ENCODE measurements around the gene CSNK1E. TPM values are rescaled to one million over a fixed set of nuclear protein-coding genes. Genes with fewer than 3 reads are reported as not detected.

Gene CSNK1E
- total and polyA plus RNA-seq, 5 experiments from 2014 or later = 9.1 to 116 (median 16.1) TPM

DNA sequence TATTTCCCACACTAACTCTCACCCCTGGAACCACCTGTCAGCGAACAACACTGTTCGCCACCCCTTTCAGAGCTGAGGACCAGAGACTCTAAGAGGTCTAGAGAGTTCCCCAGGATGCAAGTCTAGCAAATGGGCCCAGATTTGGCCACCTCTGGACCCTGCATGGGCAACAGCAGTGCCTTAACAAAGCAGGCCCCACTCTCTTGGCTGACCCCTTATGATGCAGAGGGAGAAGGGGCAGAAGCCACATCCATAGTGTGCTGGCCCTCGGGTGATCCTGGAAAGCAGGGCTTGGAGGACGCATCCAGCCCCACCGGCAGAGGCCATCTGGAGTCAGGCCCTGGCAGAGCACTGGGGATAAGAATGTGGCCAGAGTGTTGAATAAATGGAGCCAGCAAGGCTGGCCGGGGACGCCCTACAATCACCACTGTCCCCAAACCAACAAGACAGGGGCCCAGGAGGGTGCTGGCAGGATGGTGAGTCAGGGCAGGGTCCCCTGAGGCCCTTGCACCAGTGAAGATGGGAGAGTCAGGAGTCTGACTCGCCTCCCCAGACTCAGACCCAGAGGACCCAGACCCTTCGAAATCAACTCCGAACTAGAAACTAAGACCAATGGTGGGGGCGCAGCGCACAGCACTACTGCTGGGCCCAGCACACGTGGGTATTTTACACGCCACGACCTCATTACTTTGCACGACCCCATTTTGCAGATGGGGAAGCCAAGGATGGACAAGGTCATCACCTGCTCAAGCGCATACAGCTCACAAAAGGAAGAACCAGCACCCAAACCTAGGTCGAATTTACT is 6.5 kb downstream of the CSNK1E start:
- no peaks in the 10 kb centered on the region for H3K27me3 Mint-ChIP-seq
- ATAC-seq (no peak), DNase-seq (no peak)
- H3K4me1 Mint-ChIP-seq = peaks cover 47 to 81% (median 75%) of the 10 kb centered on the region in 4 donors
- H3K4me3 Mint-ChIP-seq = no peak overlapping the region
- H3K9me3 Mint-ChIP-seq = no peaks in the 10 kb centered on the region
- POLR2A ChIA-PET = no interaction called here
- H3K27ac Mint-ChIP-seq = peak overlapping the region; percentile 40 to 97 (median 80)
- peaks cover 0 to 29% (median 0%) of the 10 kb centered on the region in 3 donors for H3K36me3 Mint-ChIP-seq

DNA sequence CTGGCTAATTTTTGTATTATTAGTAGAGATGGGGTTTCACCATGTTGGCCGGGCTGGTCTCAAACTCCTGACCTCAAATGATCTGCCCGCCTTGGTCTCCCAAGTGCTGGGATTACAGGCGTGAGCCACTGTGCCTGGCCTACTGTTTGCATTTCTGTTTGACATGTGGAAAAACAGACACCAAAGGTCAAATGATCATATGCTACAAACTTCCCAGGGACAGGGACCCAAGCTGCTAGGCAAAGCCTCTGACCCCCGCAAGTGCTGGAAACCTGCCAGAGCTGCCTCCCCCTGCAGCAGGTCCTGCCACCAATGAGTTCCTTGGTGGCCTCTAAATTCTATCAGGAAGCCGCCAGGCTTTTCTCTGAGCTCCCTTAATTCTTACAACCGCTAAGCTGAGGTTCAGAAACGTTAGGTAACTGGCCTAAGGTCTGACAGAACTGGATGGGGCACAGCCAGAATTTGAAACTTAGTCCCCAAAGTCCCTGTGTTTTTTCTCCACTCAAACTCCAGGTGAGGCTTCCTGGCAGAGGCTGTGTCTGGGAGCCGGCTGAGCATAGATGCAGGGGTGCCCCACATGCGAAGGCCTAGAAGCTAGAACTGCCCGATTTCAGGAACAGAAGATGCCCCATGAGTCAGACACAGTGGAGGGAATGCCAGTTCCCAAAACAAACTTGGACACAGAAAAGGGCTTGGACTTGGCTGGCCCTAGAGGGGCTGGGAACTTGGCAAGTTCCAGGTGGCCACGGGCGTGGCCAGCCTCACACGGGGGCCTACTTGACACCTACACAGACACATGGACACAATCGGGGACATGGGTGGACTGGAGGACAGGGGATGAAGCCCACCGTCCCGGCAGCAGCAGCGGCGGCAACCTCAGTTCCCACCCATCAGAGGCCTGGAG is 7.4 kb downstream of the CSNK1E start:
- DNase-seq (no peak), ATAC-seq (no peak)
- peak overlapping the region in 7 of 10 donors; percentile 9 to 97 (median 49) for H3K27ac Mint-ChIP-seq
- no peak overlapping the region for H3K4me3 Mint-ChIP-seq
- no peaks in the 10 kb centered on the region for H3K9me3 Mint-ChIP-seq
- peaks cover 44 to 77% (median 72%) of the 10 kb centered on the region in 4 donors for H3K4me1 Mint-ChIP-seq
- peaks cover 0 to 32% (median 0%) of the 10 kb centered on the region in 3 donors for H3K36me3 Mint-ChIP-seq
- no peaks in the 10 kb centered on the region for H3K27me3 Mint-ChIP-seq
- POLR2A ChIA-PET = no interaction called here

DNA sequence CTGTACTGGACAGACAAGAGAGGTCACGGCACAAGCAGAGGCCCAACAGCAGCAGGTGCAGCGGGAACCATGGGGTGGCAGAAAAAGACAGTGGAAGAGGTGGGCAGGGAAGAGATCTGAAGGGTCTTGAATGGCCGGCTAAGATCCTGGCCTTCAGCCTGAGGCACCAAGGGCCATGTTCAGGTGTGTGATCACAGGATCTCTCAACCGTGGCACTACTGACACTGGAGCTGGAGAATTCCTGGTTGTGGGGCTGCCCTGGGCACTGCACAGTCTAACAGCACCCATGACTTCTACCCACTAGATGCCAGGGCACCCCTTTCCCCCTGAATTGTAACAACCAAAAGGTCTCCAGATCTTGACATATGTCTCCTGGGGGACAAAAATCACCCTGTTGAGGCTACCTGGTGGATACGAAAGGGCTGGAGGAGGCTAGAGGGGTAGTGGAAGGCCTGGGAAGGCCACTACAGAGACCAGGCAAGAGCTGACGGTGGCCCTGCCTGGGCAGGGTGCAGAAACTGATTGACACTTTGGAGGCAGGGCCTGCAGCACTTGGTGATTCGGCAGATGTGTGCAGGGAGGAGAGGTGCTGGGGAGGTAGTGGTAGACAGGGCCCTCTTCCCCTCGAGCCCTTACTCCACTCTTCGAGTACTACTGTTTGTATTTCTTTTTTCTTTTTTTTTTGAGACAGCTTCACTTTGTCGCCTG is 8.3 kb downstream of the CSNK1E start:
- POLR2A ChIA-PET = no interaction called here

DNA sequence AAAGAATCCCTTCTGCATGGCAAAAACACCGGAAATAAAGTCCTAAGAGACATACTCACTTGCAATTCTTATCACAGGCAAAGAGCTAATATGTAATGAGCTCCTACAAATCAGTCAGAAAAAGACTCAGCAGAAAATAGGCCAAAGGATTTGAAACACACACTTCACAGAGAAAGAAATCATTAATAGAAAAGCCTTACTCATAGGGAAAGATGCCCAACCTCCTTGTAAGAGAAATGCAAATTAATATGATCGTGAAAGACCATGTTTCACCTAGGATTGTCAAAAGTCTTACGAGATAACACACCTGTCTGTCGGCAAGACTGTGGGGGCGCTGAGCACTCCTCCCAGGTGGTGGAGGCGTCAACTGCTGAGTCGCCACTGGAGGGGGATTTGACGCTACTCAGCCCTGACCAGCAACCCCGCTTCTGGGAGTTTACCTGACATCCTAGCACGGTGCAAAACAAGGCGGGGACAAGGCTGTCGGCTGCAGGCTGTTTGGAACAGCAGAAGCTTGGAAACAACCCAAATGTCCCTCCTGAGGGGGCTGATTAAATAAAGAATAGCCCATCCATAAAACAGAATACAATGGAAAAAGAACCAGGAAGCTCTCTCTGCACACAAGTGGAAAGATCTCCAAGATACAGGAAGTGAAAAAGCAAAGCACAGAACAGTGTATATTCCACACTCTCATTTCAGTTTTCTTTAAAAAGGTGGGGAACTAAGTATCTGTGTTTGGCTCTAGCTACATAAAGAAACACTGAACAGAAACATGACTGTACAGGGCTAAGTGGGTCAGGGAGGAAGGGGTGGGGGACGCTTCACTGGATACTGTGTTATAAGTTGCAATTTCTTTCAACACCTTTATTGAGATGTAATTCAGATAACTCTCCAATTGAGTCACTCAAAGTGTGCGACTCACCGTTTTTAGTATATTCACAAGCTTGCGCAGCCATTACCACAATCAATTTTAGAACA is 11.5 kb downstream of the CSNK1E start:
- Mint-ChIP-seq H3K27ac (peak overlapping the region in 9 of 10 donors; percentile 18 to 83 (median 50)), H3K4me1 (peaks cover 14 to 37% (median 35%) of the 10 kb centered on the region in 4 donors), H3K9me3 (no peaks in the 10 kb centered on the region), H3K4me3 (peak overlapping the region in 3 of 10 donors; percentile 11 to 26 (median 14)), H3K36me3 (peaks cover 0 to 48% (median 1%) of the 10 kb centered on the region in 3 donors), H3K27me3 (no peaks in the 10 kb centered on the region)
- ATAC-seq = peak; percentile 80 to 83
- peak in 2 of 10 donors; percentile 7 to 8 for DNase-seq
- POLR2A ChIA-PET = interaction anchor here (0.9 kb wide), 1 partner anchor 17 kb away, joined by 3 read pairs; no protein-coding TSS in a partner anchor

More for the DNA sequence above, 8.3 kb downstream of the CSNK1E start:
- ATAC-seq = no peak
- Mint-ChIP-seq H3K9me3 (no peaks in the 10 kb centered on the region), H3K36me3 (peaks cover 0 to 37% (median 0%) of the 10 kb centered on the region in 3 donors), H3K27me3 (no peaks in the 10 kb centered on the region), H3K4me3 (no peak overlapping the region), H3K27ac (peak overlapping the region in 7 of 10 donors; percentile 26 to 85 (median 66)), H3K4me1 (peaks cover 37 to 68% (median 65%) of the 10 kb centered on the region in 4 donors)
- DNase-seq = no peak

DNA sequence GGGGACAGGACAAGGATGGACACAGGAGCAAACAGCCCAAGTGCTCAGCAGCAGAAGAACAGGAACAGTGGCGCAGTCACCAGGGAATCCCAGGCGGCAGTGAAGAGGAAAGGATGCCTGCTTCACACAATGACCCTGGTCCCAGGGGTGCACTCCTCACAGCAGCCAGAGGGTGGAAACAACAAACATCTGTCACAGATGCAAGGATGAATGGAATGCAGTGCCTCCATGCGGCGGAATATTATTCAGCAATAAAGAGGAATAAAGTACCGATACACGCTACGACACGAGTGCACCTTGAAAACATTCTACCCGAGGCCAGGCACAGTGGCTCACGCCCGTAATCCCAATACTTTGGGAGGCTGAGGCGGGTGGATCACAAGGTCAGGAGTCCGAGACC is 12.7 kb downstream of the CSNK1E start:
- no peak for ATAC-seq
- no peaks in the 10 kb centered on the region for H3K9me3 Mint-ChIP-seq
- peaks cover 0 to 57% (median 1%) of the 10 kb centered on the region in 3 donors for H3K36me3 Mint-ChIP-seq
- H3K4me1 Mint-ChIP-seq = peaks cover 12 to 32% (median 28%) of the 10 kb centered on the region in 4 donors
- POLR2A ChIA-PET = interaction anchor here (0.9 kb wide), 1 partner anchor 15 kb away, joined by 3 read pairs; no protein-coding TSS in a partner anchor
- peak overlapping the region in 1 of 10 donors; percentile 45 for H3K27ac Mint-ChIP-seq
- no peak overlapping the region for H3K4me3 Mint-ChIP-seq
- no peak for DNase-seq
- no peaks in the 10 kb centered on the region for H3K27me3 Mint-ChIP-seq

DNA sequence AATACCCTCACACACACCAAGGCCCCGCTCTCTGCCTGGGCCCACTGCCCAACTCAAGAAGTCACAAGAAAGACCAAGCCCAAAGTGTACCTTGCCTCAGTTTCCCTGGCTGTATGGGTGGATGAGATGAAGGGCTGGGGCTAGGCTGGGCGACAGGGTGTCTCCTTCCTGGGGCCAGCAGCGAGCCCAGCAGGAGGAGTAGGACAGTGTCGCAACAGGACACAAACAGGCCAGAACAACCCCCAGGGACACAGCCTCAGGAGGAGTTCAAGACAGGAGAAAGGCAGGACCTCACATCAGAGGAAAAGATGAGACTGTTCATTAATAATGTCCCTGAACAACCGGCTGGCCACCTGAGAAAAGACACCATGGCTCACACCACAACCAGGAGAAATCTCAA is 13.3 kb downstream of the CSNK1E start:
- peaks cover 0 to 60% (median 3%) of the 10 kb centered on the region in 3 donors for H3K36me3 Mint-ChIP-seq
- no peak for ATAC-seq
- no peaks in the 10 kb centered on the region for H3K9me3 Mint-ChIP-seq
- peak overlapping the region in 3 of 10 donors; percentile 28 to 74 (median 57) for H3K27ac Mint-ChIP-seq
- POLR2A ChIA-PET = no interaction called here
- no peak overlapping the region for H3K4me3 Mint-ChIP-seq
- peaks cover 10 to 30% (median 27%) of the 10 kb centered on the region in 4 donors for H3K4me1 Mint-ChIP-seq
- H3K27me3 Mint-ChIP-seq = no peaks in the 10 kb centered on the region
- DNase-seq = no peak

DNA sequence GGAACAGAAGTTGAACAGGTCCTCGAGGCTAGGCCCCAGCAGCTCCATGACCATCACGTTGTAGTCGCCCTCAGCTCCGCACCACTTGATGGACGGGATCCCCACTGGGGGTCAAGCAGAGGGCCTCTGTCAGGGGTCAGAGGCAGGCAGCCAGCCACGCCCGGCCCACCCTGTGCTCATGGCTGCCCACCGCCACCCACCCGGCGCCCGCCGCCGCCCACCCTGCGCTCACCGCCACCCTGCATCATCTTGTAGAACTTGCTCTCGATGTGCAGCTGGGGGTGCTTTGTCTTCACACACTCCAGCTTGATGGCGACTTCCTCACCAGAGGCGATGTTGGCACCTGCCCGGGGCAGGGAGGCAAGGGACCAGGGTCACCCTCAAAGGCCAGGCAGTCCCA is 14.3 kb downstream of the CSNK1E start:
- Mint-ChIP-seq H3K36me3 (peaks cover 0 to 57% (median 6%) of the 10 kb centered on the region in 3 donors), H3K27me3 (no peaks in the 10 kb centered on the region), H3K9me3 (no peaks in the 10 kb centered on the region), H3K4me3 (no peak overlapping the region), H3K4me1 (peaks cover 5 to 25% (median 18%) of the 10 kb centered on the region in 4 donors), H3K27ac (no peak overlapping the region)
- DNase-seq (no peak), ATAC-seq (no peak)
- POLR2A ChIA-PET = no interaction called here

DNA sequence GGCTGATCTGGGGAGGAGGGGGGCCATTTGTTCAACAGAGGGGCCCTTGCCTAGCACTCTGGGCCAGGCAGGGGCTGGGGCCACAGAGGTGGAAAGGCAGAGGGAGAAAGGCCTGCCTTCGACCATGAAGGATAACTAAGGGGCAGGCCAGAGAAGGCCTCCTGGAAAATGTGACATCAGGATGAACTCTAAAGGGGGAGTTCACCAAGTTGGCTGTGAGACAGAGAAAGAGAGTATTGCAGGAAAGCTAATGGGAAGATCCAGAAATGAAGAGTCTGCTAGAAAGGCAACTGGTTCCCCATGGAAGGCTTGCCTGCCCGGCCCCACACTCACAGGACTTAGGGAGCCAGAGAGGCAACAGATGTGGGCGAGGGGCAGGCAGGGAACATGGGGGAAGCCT is 16.3 kb downstream of the CSNK1E start:
- ATAC-seq (no peak), DNase-seq (no peak)
- H3K36me3 Mint-ChIP-seq = peaks cover 0 to 67% (median 9%) of the 10 kb centered on the region in 3 donors
- POLR2A ChIA-PET = no interaction called here
- peaks cover 2 to 14% (median 8%) of the 10 kb centered on the region in 4 donors for H3K4me1 Mint-ChIP-seq
- H3K9me3 Mint-ChIP-seq = no peaks in the 10 kb centered on the region
- no peaks in the 10 kb centered on the region for H3K27me3 Mint-ChIP-seq
- H3K27ac Mint-ChIP-seq = peak overlapping the region in 1 of 10 donors; percentile 83
- H3K4me3 Mint-ChIP-seq = no peak overlapping the region

DNA sequence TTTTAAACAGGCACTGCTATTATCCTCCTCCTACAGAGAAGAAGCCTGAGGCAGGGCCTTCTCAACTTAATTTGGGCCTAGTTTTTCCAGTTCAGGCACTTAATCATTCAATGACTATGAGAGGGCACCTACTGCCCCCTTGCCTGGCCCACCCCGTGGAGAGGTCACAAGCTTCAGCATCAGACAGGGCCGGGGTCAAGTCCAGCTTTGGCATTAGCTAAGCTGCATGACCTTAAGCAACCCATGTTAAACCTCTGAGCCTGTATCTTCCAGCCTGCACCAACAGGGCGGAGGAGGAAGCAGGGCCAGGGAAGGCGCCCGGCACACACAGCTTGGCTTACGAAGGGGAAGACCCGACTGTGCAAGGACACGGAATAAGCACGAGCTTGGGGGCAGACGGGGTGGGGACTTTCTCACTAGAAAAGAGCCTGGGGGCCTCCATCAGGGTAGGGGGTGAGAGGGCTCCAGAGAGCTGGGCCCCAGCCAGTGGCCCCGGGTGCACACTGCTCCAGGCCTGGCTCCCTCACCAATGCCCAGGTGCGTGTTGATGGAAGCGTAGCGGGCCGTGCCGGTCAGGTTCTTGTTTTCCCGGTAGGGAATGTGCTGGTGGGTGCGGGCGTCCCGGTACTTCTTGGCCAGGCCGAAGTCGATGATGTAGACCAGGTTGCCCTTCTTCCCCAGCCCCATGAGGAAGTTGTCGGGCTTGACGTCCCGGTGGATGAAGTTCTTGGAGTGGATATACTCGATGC is 16.9 kb downstream of the CSNK1E start:
- no peak for ATAC-seq

DNA sequence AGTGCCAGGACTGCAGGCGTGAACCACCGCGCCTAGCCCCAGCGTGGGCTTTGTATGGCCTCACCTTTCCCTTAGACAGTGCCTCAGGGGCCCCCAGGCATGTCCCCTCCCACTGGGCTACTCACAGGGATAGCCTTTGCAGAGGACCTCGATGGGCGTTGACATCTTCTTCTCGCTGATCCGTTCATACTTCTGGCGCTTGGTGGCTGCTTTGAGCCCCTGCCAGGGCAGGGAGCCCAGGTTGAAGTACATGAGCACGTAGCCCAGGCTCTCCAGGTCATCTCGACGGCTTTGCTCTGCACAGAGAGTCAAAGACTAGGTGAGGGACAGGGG is 17.5 kb downstream of the CSNK1E start:
- DNase-seq (no peak), ATAC-seq (no peak)
- Mint-ChIP-seq H3K9me3 (no peaks in the 10 kb centered on the region), H3K4me3 (no peak overlapping the region), H3K4me1 (peaks cover 0 to 7% (median 0%) of the 10 kb centered on the region in 4 donors), H3K36me3 (peaks cover 0 to 64% (median 9%) of the 10 kb centered on the region in 3 donors), H3K27me3 (no peaks in the 10 kb centered on the region), H3K27ac (no peak overlapping the region)
- POLR2A ChIA-PET = no interaction called here

More for the DNA sequence above, 16.9 kb downstream of the CSNK1E start:
- H3K4me1 Mint-ChIP-seq = peaks cover 1 to 9% (median 2%) of the 10 kb centered on the region in 4 donors
- POLR2A ChIA-PET = no interaction called here
- no peaks in the 10 kb centered on the region for H3K27me3 Mint-ChIP-seq
- no peaks in the 10 kb centered on the region for H3K9me3 Mint-ChIP-seq
- no peak overlapping the region for H3K4me3 Mint-ChIP-seq
- H3K27ac Mint-ChIP-seq = no peak overlapping the region
- no peak for DNase-seq
- peaks cover 0 to 66% (median 9%) of the 10 kb centered on the region in 3 donors for H3K36me3 Mint-ChIP-seq

All from naive thymus-derived CD8-positive, alpha-beta T cell (primary cell).